ENCODE data around the gene GJC1.
A peak's percentile ranks its signal among the peaks of the same experiment; 100 is the strongest.

The GJC1 gene

DNA sequence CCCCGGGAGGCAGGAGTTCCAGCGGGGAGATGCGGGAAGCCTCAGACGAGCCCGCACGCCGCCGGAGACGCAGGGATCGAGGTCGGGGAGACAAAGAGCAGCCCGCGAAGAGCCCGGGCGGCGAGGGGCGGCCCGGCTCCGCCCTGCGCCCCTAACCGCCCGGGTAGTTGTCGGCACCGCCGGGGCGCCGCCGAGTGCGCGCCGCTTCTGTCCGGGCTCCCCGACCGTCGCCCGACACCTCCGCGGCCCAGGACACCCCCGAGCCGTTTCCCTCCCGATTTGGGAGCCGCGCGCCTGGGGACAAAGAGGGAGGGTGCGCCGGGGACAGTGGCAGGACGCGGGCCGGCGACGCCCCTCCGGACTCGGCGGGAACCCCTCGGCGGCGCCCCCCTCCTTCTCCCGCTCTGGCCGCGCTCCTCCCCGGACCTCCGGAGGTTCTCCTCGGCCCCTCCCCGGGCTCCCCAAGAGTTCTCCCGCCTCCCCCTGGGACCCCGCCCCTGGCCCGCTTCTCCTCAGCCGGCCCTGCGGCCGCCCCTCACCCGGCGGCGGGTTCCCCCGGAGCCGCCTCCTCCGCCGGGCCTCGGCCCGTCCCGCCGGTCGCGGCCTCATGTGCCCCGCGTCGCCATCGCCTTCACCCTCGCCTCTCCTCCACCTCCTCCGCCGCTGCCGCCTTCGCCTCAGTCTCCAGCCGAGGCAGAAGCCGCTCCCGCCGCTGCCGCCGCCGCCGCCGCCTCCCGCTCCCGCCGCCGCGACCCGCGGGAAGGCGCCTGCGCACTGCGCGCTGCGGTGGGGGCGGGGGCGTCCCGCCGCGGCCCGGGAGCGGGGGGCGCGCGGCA lies at the start of gene GJC1:
GJC1 (minus strand) TSS at position 765 of the 836 bp plus-strand sequence. CDS start 24,470 bp downstream, outside the sequence.
- DNase-seq, result no peak

DNA sequence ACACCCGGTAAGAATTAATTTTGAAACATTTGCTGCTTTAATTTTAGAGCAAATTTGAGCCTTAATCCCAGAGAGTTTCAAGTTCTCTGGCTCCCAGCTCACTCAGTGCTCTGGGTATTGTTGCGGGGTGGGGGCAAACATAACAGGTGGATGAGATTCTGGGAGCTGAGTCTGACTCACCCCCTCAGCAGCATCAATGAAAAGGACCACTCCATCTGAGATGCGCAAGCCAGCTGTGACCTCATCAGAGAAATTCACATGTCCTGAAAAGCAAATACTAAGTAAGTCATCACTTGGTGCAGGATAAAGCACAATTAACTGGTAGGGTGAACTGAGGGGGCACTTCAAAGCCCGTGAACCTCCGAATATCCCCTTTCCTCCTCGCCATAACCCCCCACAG lies 49.3 kb upstream of the GJC1 start:
- no peak for DNase-seq

DNA sequence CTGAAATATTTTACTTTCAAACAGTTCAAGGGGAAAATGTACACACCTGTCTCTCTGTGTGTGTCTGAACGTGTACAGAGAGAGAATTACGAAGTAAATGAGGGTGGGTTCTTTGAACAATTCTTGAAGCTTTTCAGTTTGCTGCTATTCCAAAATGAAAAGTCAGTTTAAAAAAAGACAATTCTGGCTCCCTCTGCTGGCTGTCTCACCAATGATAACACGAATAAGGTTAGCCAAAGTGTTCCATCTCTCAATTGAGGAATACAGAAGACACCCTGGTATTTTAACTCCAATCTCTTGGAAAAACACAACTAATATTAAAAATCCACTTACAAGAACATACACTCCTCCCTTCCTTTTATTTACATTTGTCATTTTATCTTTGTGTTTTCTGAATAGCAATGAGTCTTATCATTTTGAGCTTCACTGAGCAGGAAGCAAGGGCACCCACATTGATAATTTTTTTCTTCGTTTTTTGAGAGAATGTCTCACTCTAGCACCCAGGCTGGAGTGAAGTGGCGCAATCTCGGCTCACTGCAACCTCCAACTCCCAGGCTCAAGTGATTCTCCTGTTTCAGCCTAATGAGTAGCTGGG lies 48.6 kb upstream of the GJC1 start:
- DNase-seq, result no peak

DNA sequence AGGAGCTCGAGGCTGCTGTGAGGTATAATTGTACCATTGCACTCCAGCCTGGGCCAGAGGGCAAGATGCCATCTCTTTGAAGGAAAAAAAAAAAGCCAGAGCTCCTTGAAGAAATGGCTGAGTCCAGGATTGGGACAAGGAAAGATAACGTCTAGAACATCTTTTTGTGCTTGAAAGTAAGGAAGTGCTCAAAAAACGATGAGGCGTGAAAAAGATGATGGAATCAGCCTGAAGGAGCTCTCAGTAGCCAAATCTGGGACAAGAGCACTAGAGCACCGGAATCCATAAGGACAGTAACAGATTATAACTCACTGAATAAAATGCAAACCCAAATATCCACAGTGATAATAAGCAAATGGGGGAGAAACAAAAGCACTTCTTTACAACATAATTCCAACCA lies 47.0 kb upstream of the GJC1 start:
- DNase-seq, result no peak

DNA sequence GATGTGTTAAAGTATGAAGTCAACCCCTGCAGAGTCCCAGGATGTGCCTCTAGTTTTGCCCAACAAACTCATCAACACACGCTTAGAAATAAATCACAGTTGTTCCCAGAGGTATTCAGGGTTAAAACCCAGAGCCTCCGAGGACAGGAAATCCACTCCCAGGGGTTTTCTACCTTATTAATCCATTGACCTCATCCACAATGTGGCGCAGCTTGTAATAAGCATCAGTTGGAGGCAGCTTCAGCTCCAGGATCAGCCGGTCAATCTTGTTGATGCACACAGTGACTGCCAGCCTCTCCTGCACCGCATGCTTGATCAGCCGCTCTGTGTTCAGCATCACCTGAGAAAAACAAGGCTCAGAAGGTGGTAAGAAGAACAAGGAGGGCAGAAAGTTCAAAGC lies 45.7 kb upstream of the GJC1 start:
- no peak for DNase-seq

DNA sequence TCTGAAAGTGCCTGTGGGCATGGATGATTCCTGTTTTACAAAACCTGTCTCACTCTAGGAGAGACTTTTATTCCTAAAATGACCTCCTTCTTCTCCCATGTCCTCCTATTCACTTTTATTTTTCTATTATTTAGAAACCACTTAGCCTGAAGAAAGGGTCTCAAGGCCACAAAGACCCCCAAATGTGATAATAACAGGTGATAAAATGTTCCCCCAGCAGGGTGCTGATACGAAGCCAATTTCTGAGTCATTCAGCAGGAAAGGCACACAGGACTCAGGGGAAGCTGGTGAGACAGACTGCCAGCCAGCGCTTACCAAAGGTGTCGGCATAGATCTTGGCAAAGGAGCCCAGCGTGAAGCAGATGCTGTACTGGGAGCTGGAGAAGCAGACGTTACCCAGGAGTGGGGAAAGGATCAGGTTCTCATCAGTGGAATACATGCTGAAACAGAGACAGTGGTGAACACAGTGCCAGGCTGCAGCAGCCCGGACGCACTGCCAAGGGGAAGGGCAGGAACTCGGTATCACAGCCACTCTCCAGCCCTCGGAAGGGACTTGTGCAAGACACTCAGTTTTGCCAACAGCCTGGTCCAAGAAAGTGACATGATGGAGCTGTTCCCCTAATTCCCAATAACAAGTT lies 42.2 kb upstream of the GJC1 start:
- no peak for DNase-seq

DNA sequence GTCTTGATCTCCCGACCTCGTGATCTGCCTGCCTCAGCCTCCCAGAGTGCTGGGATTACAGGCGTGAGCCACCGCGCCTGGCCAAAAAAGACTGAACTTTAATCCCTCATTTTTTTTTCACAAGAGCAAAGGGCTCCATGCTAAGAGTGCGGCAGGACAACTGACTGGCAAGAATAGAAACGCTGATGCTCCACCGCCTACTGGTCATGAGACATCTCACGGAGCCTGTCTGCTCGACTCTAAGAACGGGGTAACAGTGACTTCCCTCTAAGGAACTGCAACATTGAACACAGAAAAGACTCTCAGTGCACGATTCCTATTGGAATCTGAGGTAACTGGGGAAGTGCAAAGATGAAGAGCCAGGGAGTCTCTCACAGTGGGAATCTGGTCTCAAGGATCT lies 41.5 kb upstream of the GJC1 start:
- DNase-seq, result no peak

DNA sequence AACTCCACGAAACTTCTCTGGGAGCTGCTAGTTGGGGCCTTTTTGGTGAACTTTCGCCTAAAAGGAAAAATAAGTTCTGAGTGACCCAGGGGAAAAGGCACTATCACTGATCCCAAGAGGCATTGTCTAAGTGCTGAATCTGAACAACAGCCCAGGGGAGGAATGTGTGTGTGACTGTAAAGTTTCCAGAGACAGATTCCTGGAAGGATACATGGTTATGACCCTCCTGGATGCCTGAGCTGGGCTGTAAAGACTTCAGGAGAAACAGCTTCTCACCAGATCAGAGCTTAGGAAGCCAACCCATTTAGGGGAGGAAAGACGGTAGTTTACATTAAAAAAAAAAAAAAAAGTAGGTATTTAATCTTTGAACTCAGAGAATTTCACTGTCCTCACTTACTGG lies 37.8 kb upstream of the GJC1 start:
- DNase-seq, result no peak

DNA sequence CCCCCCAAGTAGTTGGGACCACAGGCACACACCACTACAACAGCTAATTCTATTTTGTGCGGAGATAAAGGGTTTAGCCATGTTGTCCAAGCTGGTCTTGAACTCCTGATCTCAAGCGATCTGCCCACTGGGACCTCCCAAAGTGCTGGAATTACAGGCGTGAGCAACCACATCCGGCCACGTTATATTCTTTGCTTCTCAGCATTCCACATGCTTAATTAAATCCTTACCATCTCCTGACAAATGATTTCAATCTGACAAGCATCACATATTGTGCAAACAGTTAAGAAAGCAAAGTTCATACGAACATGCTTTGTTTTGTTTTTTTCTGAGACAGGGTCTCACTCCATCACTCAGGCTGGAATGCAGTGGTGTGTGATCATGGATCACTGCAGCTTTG lies 35.8 kb upstream of the GJC1 start:
- DNase-seq, result no peak

DNA sequence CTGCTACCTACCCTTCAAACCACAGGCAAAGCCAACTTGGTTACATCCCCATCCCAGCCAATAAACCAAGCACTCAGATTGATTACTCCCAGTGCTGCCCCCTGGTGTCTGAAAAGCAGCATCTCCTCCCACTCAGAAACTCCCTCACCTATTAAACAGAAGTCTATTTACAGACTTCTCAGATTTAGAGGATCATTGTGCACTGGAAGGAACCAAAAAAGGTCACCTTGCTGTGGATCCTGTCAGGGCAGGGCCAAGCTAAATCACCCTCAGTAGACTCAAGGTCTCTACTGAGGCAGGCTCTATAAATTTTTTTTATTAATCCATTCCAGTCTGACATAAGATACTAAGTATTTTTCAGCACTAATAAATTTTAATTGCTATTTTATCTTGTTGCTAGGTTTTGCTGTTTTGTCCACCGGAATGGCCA lies 35.2 kb upstream of the GJC1 start:
- peak; percentile 43 for DNase-seq

DNA sequence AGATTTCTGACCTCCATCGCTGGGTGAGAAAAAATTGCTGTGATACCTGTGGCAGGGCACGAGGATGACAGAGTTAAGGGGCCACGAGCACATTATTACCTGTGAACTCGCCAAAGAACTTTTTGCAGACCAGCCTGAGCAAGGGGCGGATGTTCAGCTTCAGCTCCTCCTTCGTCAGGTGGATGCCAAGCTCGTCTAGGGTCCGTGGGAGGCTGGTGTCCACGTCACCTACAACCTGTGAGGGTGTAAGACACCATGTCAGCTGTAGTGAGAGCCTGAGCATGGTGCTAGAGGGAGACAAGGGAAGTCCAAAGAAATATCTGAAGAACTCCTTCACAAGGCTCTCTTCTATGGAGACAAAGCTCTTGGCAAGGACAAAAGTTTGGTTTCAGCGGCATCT lies 34.7 kb upstream of the GJC1 start:
- DNase-seq, result no peak

DNA sequence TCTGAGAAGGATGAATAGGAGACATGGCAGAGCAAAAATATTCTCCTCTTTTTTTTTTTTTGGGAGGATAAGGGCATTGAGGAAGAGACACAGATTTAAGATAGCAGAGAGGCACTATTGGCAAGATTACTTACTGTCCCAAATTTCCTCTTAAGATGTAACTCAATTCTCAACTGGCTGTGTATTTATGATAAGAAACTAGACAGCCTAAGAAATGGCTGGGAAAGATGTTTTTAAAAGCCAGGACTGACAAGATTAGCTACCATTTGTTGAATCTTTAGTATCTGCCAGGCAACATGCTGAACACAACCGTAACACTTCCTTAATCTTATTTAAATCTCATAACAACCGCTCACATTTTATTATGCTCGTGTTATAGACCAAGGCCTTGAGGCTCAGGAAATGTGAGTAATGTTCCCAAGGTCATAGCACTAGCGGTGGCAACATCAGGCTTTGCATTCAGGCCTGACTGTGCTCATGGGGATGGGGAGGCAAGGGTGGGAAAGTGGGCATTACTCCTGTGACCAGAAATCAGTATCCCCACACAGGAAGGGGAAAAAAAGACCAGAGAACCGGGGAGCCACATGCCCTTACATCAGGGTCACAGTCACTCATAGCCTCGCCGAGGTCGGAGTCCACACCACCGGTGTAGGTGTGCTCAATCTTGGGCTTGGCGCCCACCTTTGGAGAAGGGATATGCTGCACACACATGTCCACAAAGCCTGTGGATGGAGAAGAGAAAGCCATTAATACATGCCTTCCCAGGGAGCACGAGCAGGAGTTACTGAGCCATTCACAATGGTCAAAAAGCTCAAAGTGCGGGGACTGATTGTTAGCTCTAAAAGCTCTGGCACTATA lies 33.2 kb upstream of the GJC1 start:
- DNase-seq, result no peak

DNA sequence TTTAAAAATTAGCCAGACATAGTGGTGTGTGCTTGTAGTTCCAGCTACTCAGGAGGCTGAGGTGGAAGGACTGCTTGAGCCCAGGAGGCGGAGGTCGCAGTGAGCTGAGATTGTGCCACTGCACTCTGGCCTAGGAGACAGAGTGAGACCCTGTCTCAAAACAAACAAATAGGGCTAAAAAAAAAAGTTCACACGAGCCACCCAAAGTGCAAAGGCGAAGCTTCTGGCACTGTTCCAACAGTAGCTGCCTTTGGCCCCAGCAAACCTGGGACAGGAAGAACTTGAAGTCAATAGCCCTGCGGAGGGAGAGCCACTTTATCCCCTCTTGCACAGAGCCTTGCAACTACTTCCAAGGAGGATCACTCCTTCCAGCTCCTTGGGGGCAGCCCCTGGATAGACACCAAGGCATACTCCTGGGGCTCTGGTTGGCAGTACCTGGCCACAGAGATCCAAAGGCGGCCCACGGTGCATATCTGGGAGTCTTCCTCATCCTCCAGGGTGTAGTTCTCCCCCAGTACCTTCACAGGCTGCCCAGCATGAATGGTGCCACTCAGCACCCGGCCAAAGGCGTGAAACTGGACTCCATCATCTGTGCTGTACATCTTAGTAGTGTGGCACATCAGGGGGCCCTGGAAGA lies 32.3 kb upstream of the GJC1 start:
- no peak for DNase-seq

DNA sequence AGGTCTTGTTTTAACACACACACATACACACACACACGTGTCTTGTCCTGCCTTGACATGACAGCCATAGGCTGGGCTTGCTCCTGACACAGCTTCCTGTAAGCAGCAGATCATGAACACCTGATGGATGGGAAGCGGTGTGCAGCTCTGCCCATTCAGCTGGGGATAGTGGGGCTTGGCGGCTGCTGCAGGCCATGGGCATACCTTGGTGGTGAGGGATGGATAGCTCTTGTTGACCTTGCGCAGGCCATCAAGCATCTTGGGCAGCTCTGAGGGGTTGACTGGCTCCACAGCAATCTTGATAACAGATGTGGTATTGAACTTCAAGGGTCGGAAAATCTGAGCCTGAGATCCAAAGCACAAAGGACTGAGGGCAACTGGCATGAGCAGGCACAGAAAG lies 29.6 kb upstream of the GJC1 start:
- DNase-seq, result no peak

DNA sequence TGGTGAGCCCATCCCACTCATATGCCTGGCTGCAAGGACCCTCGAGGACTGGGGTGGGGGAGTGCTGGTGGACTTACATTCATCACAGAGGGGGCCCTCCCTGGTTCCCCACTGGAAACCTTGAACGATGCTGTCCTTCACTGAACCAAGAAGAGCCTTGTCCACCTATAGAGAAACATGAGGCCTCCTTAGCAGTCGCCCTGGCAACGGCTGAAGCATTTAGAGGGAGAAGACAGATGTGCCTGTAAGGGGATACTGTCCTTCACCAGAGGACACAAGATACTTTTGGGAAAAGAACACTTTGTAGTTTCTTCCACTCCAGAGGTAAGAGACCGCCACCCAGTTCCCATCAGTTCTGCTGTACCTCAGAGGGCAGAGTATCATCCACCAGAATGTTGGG lies 24.1 kb upstream of the GJC1 start:
- DNase-seq, result no peak

DNA sequence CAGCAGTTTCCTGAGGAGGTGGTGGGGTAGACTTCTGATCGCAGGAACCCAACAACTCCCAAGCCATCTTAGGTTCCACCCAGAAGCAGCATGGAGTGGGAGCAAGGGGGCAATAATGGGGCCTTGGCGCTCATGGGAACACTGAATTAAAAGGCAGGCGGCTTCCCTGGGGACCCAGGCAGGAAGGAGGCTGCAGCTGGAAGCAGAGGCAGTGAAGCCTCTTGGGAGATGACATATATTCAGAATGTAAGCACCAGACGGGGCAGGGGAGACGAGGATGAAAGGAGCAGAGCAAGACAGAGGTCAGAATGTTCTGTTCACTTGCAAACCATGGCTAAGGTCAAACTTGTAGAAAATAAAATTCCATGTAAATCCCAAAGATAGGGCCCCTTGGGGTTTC lies 20.5 kb upstream of the GJC1 start:
- no peak for DNase-seq

DNA sequence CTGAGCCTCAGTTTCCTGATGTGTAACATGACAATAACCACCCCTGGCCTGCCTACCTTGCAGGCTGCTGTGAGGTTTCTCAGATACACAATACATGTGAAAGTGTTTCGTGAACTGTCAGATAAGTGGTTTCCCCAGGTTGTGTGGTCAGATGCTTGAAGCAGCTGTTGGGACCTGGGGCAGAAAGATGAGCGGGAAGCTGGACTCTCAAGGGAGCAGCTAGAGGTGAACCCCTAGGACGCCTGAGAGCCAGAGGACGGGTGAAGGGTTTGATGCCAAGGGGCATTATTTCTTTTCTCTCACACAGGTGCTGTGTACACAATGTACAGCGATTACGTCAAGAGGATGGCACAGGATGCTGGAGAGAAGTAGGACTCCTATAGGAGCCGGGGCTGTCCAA lies 19.9 kb upstream of the GJC1 start:
- DNase-seq, result no peak

DNA sequence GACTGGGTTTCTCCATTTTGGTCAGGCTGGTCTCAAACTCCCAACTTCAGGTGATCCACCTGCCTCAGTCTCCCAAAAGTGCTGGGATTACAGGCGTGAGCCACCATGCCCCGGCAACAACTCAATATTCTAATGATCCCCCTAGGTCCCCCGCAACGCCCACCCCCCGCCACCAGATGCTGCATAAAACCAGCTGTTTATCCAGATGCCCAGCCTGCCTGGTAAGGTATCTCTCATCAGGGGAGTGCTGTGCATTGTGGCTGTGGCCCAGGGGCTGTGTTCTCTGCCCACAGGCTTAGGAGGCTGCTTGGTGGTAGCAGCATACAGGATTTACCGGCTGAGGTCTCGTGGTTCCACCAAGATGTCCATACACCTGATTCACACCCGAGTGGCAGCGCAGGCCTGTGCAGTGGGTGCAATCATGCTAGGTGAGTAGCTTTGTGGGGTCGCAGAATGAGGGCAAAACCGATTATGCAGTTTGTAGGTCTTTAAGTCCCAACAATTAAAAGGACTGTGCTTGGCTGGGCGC lies 18.9 kb upstream of the GJC1 start:
- no peak for DNase-seq

DNA sequence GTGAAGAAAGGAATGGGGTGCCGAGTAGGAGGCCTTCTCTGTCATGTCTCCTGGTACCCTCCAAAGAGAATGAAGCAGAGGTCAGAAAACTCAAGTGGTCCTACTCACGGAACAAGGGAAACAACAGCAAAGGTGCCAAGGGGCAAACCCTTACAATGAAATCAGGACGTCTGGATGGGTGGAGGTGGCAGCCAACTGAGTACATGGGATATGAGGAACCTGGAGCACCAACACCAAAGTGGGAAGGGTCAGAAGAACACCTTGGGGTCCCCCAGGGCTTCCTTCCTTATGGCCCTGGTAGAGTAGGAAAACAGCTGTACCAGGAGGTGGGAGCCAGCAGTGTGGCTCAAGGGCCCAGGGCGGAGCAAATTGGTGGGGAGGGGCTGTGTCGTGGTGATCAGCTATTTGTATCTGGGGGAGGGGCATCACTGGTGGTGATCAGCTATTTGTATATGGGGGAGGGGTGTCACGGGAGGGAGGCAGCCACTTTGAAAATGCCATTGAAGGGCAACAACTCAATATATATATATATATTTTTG lies 18.2 kb upstream of the GJC1 start:
- DNase-seq, result no peak

DNA sequence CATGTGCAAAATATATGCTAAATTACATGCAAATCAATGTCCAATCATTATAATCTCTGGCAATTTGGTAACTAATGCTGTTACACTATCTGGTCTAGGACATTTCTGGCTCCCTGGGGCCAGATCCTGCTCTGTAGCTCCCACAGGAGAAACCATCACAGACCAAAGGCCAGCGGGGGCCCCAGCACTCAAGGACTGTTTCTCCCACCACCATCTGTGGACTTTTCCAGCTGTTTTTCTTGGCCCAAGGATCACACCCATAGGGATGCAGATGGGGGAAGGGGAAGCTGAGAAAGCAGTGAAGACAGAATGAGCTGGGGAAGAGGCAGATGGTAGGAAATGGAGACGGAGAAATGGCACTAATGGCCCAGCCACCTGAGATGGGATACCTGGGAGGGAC lies 17.5 kb upstream of the GJC1 start, which contains the start of gene HIGD1B:
HIGD1B (plus strand) TSS at position 298 of the 400 bp plus-strand sequence. CDS start 270 bp downstream, outside the sequence.
- no peak for DNase-seq

DNA sequence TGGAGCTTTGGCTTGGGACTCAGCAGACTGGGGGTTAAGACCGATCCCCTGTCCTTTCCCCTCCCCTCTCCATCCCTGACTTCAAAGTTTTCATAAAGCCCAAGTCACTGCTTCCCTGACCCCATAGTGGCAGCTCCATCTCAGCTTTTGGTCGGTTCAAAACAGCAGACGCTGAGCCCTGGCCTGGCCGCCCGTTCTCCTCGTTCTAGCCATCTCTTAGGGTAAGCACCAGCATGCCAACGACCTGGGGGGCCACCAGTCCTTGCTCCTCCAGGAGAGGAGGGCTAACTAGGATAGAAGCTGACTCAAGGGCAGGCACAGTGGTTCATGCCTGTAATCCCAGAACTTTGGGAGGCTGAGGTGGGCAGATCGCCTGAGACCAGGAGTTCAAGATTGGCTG lies 16.1 kb upstream of the GJC1 start:
- DNase-seq, result no peak

DNA sequence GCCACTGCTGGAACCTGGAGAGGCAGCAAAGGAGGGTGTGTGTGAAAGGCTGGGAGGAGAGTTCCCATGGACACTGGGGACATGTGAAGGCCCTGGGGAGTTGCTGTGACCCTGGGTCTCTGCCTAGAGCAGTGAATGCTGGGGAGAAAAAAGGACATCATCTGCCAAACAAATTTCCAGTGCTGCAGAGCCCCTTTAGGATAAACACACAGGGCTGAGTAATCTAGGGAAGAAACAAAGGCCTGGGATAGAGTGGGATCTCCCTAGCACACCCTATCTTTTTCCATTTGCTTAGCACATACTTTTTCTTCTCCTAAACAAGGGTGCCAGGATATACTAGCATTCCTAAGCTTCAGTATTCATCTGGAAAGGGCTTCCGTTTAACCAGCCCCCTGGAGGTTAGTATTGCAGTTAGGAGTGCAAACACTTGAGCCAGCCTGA lies 14.3 kb upstream of the GJC1 start:
- DNase-seq, result no peak

All from SHP77 treated with DMSO at 0.1 percent for 48 hours (cell line).